SU-DHL-6 (cell line): ENCODE measurements around the gene HIBADH.

Source experiments
- H2AFZ ChIP-seq: fragments of 200-600 bp; sonication (generic); 2 replicates; pipeline ENCODE4 v1.6.1; 2014; ENCODE audit warnings: low read depth, mild to moderate bottlenecking, moderate library complexity, mixed read lengths, antibody characterized with exemption, low read length; ENCODE audit not compliant: severe bottlenecking
- H3F3A ChIP-seq: fragments of 200-600 bp; shearing (Covaris generic); 2 replicates; pipeline ENCODE4 v1.6.0; 2016; ENCODE audit warnings: antibody characterized with exemption, mild to moderate bottlenecking; ENCODE audit not compliant: insufficient read depth
- H3K27ac ChIP-seq: fragments of 200-600 bp; sonication (generic); 2 replicates; pipeline ENCODE4 v1.5.1; 2016; ENCODE audit warnings: low read depth, mild to moderate bottlenecking, low read length, moderate library complexity, mixed read lengths
- H3K27me3 ChIP-seq: fragments of 200-600 bp; sonication (generic), shearing (Covaris generic); 2 replicates; pipeline ENCODE4 v1.6.0; 2014; ENCODE audit warnings: mild to moderate bottlenecking, low read length
- H3K36me3 ChIP-seq: fragments of 200-600 bp; sonication (generic); 2 replicates; pipeline ENCODE4 v1.6.1; 2014; ENCODE audit warnings: mild to moderate bottlenecking, low read length, mixed read lengths
- H3K4me2 ChIP-seq: fragments of 300-600, 200-600 bp; shearing (Covaris generic), sonication (generic); 2 replicates; pipeline ENCODE4 v1.6.0; 2014; ENCODE audit warnings: low read length, low read depth, mild to moderate bottlenecking; ENCODE audit not compliant: poor library complexity, severe bottlenecking
- H3K4me3 ChIP-seq: fragments of 200-600 bp; sonication (generic); 2 replicates; pipeline ENCODE4 v1.5.1; 2014; ENCODE audit warnings: antibody characterized with exemption, low read length, mild to moderate bottlenecking, mixed read lengths; ENCODE audit not compliant: insufficient read depth, poor library complexity, severe bottlenecking
- H3K79me2 ChIP-seq: fragments of 200-600 bp; sonication (generic); 2 replicates; pipeline ENCODE4 v1.6.1; 2014; ENCODE audit warnings: mild to moderate bottlenecking, low read length, moderate library complexity; ENCODE audit not compliant: insufficient read depth
- H3K9ac ChIP-seq: fragments of 200-600 bp; sonication (generic); 2 replicates; pipeline ENCODE4 v1.7.0; 2014; ENCODE audit warnings: mild to moderate bottlenecking, low read length
- H3K9me2 ChIP-seq: fragments of 200-600 bp; sonication (generic); replicated peaks from 2 replicates; pipeline ENCODE4 v1.6.1; 2014; ENCODE audit warnings: low read length; ENCODE audit not compliant: insufficient read depth
- H3K9me3 ChIP-seq: fragments of 200-600 bp; sonication (generic); 2 replicates; pipeline ENCODE4 v1.6.1; 2014; ENCODE audit warnings: low read length, mixed read lengths; ENCODE audit not compliant: insufficient read depth
- H4K20me1 ChIP-seq: fragments of 200-600 bp; sonication (generic); 2 replicates; pipeline ENCODE4 v1.6.1; 2014; ENCODE audit warnings: low read depth, mild to moderate bottlenecking, antibody characterized with exemption, low read length, moderate library complexity, mixed read lengths
- CTCF ChIP-seq: fragments of 200-600 bp; sonication (generic); IDR thresholded peaks from one replicate; pipeline ENCODE4 v1.5.1; 2017; ENCODE audit warnings: antibody characterized with exemption, mild to moderate bottlenecking, low read length, moderate library complexity; ENCODE audit not compliant: insufficient read depth, poor library complexity, severe bottlenecking
- EZH2phosphoT487 ChIP-seq: fragments of 200-600 bp; sonication (generic), shearing (Covaris generic); conservative IDR thresholded peaks from 2 replicates; pipeline ENCODE4 v1.6.1; 2018; ENCODE audit warnings: mild to moderate bottlenecking, antibody characterized with exemption, low read length, moderate library complexity, mixed read lengths

The HIBADH gene

GRCh38 chr7:27651702-27652101 is 11.0 kb downstream of the HIBADH start:
- Histone ChIP-seq H3K9me2 (no peaks in the 10 kb centered on the region), H3K9ac (no peak overlapping the region), H2AFZ (no peak overlapping the region), H3K36me3 (peaks cover 5% of the 10 kb centered on the region), H3K4me2 (no peak overlapping the region), H3F3A (no peaks in the 10 kb centered on the region), H3K9me3 (no peaks in the 10 kb centered on the region), H3K79me2 (no peaks in the 10 kb centered on the region), H3K27me3 (no peaks in the 10 kb centered on the region), H4K20me1 (no peaks in the 10 kb centered on the region), H3K27ac (no peak overlapping the region), H3K4me3 (no peak overlapping the region)
- no peak for TF ChIP-seq CTCF

- Histone ChIP-seq H2AFZ (no peak overlapping the region), H3K9me3 (no peaks in the 10 kb centered on the region), H4K20me1 (no peaks in the 10 kb centered on the region), H3K79me2 (no peaks in the 10 kb centered on the region), H3K4me3 (no peak overlapping the region), H3K27me3 (no peaks in the 10 kb centered on the region), H3K36me3 (no peaks in the 10 kb centered on the region; the same call in 1 of the 2 replicates), H3K9ac (no peak overlapping the region), H3K27ac (no peak overlapping the region), H3K4me2 (no peak overlapping the region), H3F3A (no peaks in the 10 kb centered on the region), H3K9me2 (no peaks in the 10 kb centered on the region)
- TF ChIP-seq EZH2phosphoT487 (no peak), CTCF (no peak)
Measured at GRCh38 chr7:27650283-27650682, 12.4 kb downstream of the HIBADH start.

- H3K79me2 ChIP-seq, result no peaks in the 10 kb centered on the region
- H3K4me3 ChIP-seq, result no peak overlapping the region
- H3K36me3 ChIP-seq, result no peaks in the 10 kb centered on the region
- no peaks in the 10 kb centered on the region for H3K9me3 ChIP-seq
- no peak overlapping the region for H2AFZ ChIP-seq
- H4K20me1 ChIP-seq, result no peaks in the 10 kb centered on the region
- TF ChIP-seq EZH2phosphoT487, result no peak
- TF ChIP-seq CTCF, result no peak
- H3K27ac ChIP-seq, result no peak overlapping the region
- H3K27me3 ChIP-seq, result no peaks in the 10 kb centered on the region
- H3F3A ChIP-seq, result no peaks in the 10 kb centered on the region
- no peak overlapping the region for H3K9ac ChIP-seq
- H3K4me2 ChIP-seq, result no peak overlapping the region
- H3K9me2 ChIP-seq, result no peaks in the 10 kb centered on the region
Measured at GRCh38 chr7:27647489-27647888, 15.2 kb downstream of the HIBADH start.

GRCh38 chr7:27647046-27647445 is 15.6 kb downstream of the HIBADH start:
- TF ChIP-seq CTCF (no peak), EZH2phosphoT487 (no peak)
- Histone ChIP-seq H3K27me3 (no peaks in the 10 kb centered on the region), H3K4me3 (no peak overlapping the region), H3K9me3 (no peaks in the 10 kb centered on the region), H3K36me3 (no peaks in the 10 kb centered on the region), H3K27ac (no peak overlapping the region), H3F3A (no peaks in the 10 kb centered on the region), H2AFZ (no peak overlapping the region), H3K9me2 (no peaks in the 10 kb centered on the region), H3K79me2 (no peaks in the 10 kb centered on the region), H3K4me2 (no peak overlapping the region), H3K9ac (no peak overlapping the region), H4K20me1 (no peaks in the 10 kb centered on the region)
